HepG2 (cell line): ENCODE measurements around the gene GAS2L2.

ENCODE experiments used
- MAX ChIP-seq: IDR thresholded peaks from 2 replicates; pipeline ENCODE4 v1.6.1; 2012; ENCODE audit warnings: inconsistent platforms
- PAX8 ChIP-seq: sonication (generic); formaldehyde crosslinking; IDR thresholded peaks from 2 replicates; pipeline ENCODE4 v1.8.0; 2022; ENCODE audit warnings: mild to moderate bottlenecking, missing genetic modification reagents, borderline replicate concordance
- REST ChIP-seq, 2 experiments: IDR thresholded peaks; 2 replicates each; pipeline ENCODE4 v1.6.1; 2011 to 2012; ENCODE audit warnings: low read length in 2 of 2, borderline replicate concordance in 1 of 2, low read depth in 1 of 2, mild to moderate bottlenecking in 1 of 2, moderate library complexity in 1 of 2
- TBX3 ChIP-seq: fragments of 450-650 bp; IDR thresholded peaks from 2 replicates; pipeline ENCODE4 v1.6.1; 2017; ENCODE audit warnings: antibody characterized with exemption, mild to moderate bottlenecking, inconsistent platforms, borderline replicate concordance
- TOE1 ChIP-seq: sonication (generic); formaldehyde crosslinking; IDR thresholded peaks from 2 replicates; pipeline ENCODE4 v1.4.0; 2020; ENCODE audit warnings: mild to moderate bottlenecking, missing genetic modification reagents
- ZNF672 ChIP-seq: sonication (generic); formaldehyde crosslinking; IDR thresholded peaks from 2 replicates; pipeline ENCODE4 v1.8.1; 2022; ENCODE audit warnings: missing genetic modification reagents
- TF ChIP-seq, protein P1 (sequence below): sonication (generic); formaldehyde crosslinking; IDR thresholded peaks from 2 replicates; pipeline ENCODE4 v1.5.0; 2020; ENCODE audit warnings: mild to moderate bottlenecking, missing genetic modification reagents, moderate library complexity
- TF ChIP-seq, protein P2 (sequence below): sonication (generic); formaldehyde crosslinking; IDR thresholded peaks from 2 replicates; pipeline ENCODE4 v1.4.0; 2020; ENCODE audit warnings: missing genetic modification reagents
- TF ChIP-seq, protein P3 (sequence below): sonication (generic); formaldehyde crosslinking; IDR thresholded peaks from 2 replicates; pipeline ENCODE4 v1.5.0; 2020; ENCODE audit warnings: mild to moderate bottlenecking, low read depth, missing genetic modification reagents, borderline replicate concordance
- TF ChIP-seq, protein P4 (sequence below): sonication (generic); formaldehyde crosslinking; IDR thresholded peaks from 2 replicates; pipeline ENCODE4 v1.5.1; 2020; ENCODE audit warnings: missing genetic modification reagents, mild to moderate bottlenecking, borderline replicate concordance

DNA sequence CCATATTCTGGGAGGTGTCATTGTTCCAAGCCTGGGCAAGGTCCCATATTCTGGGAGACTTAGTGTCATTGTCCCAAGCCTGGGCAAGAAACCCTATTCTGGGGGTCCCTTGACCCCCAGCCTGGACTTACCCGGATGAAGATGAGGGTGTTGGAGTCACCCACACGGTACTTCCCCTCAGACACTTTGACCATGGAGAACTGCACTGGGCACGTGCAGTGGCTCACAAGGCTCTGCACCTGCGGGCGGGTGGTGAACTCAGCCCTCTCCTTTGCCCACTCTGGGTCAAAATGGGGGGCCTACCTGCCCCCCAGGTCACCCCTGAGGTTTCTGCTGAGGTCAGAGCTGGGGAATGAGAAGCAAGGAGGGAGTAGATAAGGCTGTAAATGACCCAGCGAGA is 4.1 kb downstream of the GAS2L2 start:
- no peak for TF ChIP-seq TOE1 (CRISPR knock-in tag)
- TF ChIP-seq TBX3: no peak
- TF ChIP-seq, protein P1, sequence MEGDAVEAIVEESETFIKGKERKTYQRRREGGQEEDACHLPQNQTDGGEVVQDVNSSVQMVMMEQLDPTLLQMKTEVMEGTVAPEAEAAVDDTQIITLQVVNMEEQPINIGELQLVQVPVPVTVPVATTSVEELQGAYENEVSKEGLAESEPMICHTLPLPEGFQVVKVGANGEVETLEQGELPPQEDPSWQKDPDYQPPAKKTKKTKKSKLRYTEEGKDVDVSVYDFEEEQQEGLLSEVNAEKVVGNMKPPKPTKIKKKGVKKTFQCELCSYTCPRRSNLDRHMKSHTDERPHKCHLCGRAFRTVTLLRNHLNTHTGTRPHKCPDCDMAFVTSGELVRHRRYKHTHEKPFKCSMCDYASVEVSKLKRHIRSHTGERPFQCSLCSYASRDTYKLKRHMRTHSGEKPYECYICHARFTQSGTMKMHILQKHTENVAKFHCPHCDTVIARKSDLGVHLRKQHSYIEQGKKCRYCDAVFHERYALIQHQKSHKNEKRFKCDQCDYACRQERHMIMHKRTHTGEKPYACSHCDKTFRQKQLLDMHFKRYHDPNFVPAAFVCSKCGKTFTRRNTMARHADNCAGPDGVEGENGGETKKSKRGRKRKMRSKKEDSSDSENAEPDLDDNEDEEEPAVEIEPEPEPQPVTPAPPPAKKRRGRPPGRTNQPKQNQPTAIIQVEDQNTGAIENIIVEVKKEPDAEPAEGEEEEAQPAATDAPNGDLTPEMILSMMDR (CRISPR knock-in tag): no peak
- TF ChIP-seq, protein P2, sequence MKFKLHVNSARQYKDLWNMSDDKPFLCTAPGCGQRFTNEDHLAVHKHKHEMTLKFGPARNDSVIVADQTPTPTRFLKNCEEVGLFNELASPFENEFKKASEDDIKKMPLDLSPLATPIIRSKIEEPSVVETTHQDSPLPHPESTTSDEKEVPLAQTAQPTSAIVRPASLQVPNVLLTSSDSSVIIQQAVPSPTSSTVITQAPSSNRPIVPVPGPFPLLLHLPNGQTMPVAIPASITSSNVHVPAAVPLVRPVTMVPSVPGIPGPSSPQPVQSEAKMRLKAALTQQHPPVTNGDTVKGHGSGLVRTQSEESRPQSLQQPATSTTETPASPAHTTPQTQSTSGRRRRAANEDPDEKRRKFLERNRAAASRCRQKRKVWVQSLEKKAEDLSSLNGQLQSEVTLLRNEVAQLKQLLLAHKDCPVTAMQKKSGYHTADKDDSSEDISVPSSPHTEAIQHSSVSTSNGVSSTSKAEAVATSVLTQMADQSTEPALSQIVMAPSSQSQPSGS: no peak
- TF ChIP-seq, protein P3, sequence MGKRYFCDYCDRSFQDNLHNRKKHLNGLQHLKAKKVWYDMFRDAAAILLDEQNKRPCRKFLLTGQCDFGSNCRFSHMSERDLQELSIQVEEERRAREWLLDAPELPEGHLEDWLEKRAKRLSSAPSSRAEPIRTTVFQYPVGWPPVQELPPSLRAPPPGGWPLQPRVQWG: no peak
- no peak for TF ChIP-seq ZNF672 (CRISPR knock-in tag)
- TF ChIP-seq MAX: no peak
- TF ChIP-seq, protein P4, sequence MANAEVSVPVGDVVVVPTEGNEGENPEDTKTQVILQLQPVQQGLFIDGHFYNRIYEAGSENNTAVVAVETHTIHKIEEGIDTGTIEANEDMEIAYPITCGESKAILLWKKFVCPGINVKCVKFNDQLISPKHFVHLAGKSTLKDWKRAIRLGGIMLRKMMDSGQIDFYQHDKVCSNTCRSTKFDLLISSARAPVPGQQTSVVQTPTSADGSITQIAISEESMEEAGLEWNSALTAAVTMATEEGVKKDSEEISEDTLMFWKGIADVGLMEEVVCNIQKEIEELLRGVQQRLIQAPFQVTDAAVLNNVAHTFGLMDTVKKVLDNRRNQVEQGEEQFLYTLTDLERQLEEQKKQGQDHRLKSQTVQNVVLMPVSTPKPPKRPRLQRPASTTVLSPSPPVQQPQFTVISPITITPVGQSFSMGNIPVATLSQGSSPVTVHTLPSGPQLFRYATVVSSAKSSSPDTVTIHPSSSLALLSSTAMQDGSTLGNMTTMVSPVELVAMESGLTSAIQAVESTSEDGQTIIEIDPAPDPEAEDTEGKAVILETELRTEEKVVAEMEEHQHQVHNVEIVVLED (CRISPR knock-in tag): no peak
- no peak for TF ChIP-seq PAX8 (CRISPR knock-in tag)
- no peak for TF ChIP-seq REST (IDR thresholded peaks at IDR 0.05; ENCODE audit: borderline replicate concordance in 1 of 2, low read depth in 1 of 2, low read length in 2 of 2)
